Heart left ventricle (tissue), 16 donors: Measurements from ENCODE around the gene CKAP2. TPM values are rescaled to one million over a fixed set of nuclear protein-coding genes. Genes with fewer than 3 reads are reported as not detected.

Experiments used
- ATAC-seq, 4 donors: fragments of 200-7000 bp; cut with Tn5 transposase; one replicate each; pipeline ENCODE4 v1.9.1; 2020 to 2022; ENCODE audit warnings: moderate library complexity in 4 of 4, mild to moderate bottlenecking in 3 of 4, moderate number of reproducible peaks in 1 of 4
- DNase-seq, 5 donors: peaks; one replicate each; pipeline ENCODE4 v3.0.0-alpha.2; 2020
- H3K27ac ChIP-seq, 12 donors: fragments of 200-600 bp; sonication (generic) in 4 of 12; one replicate each; pipeline versions ENCODE4 v1.5.0 to v1.8.0; 2016 to 2022; ENCODE audit warnings: mild to moderate bottlenecking in 2 of 12
- H3K27me3 ChIP-seq, 9 donors: fragments of 200-600 bp; sonication (generic) in 2 of 9; one replicate each; pipeline versions ENCODE4 v1.5.1 to v1.8.0; 2016 to 2022; ENCODE audit warnings: mild to moderate bottlenecking in 3 of 9
- H3K36me3 ChIP-seq, 9 donors: fragments of 200-600 bp; sonication (generic) in 2 of 9; one replicate each; pipeline versions ENCODE4 v1.5.0 to v1.8.0; 2018 to 2022; ENCODE audit warnings: mild to moderate bottlenecking in 2 of 9
- H3K4me1 ChIP-seq, 12 donors: fragments of 200-600 bp; sonication (generic) in 4 of 12; one replicate each; pipeline versions ENCODE4 v1.5.0 to v1.8.0; 2016 to 2022; ENCODE audit warnings: mild to moderate bottlenecking in 3 of 12
- H3K4me3 ChIP-seq, 12 donors: fragments of 200-600 bp; sonication (generic) in 4 of 12; one replicate each; pipeline versions ENCODE4 v1.5.0 to v1.8.0; 2017 to 2022; ENCODE audit warnings: mild to moderate bottlenecking in 9 of 12, moderate library complexity in 4 of 12
- H3K9me3 ChIP-seq, 12 donors: fragments of 200-600 bp; sonication (generic) in 4 of 12; one replicate each; pipeline versions ENCODE4 v1.5.0 to v1.8.0; 2016 to 2022; ENCODE audit warnings: mild to moderate bottlenecking in 1 of 12
- POLR2A ChIP-seq, 2 donors: fragments of 450-650 bp; IDR thresholded peaks; one replicate each; pipeline ENCODE4 v1.6.1; 2017; ENCODE audit warnings: antibody characterized with exemption in 2 of 2, mild to moderate bottlenecking in 2 of 2, moderate library complexity in 2 of 2
- WGBS, 4 donors: extraction: QIAGEN DNeasy Blood & Tissue Kit in 2 of 4; methylation state at CpG; one replicate each; pipeline versions ENCODE4 v1.1.5 to v1.1.7; 2013 to 2018; 5-methylcytosine and 5-hydroxymethylcytosine counted together
- intact Hi-C, 10 donors: fragments of 100-400 bp; cut with DNase I; formaldehyde crosslinking; loops; one replicate each; pipeline versions ENCODE4 v1.11.1 to v1.14.2; 2022
- polyA plus RNA-seq, 2 donors: library from polyadenylated mRNA; stranded (reverse); fragments of 200-250 nt; gene quantifications; one replicate each; pipeline ENCODE4 v1.2.3, GENCODE V29; 2013
- total RNA-seq, 9 donors: library from RNA; depleted of rRNA in 2 of 9; stranded (reverse); fragments of >200 nt in 2 of 9; fragmentation: NEBNext Ultra II Directional in 3 of 9; extraction: Animal tissue kit (Norgen Biotek cat#: 25700) in 3 of 9; gene quantifications; one replicate each; pipeline versions ENCODE4 v1.1.0 to v1.2.4, GENCODE V29; 2016 to 2023
- TF ChIP-seq, protein P1 (sequence below), 12 donors: fragments of 200-600 bp; sonication (generic) in 4 of 12; IDR thresholded peaks; one replicate each; pipeline versions ENCODE4 v1.5.0 to v1.8.0; 2018 to 2022; ENCODE audit warnings: antibody characterized with exemption in 12 of 12, mild to moderate bottlenecking in 5 of 12
- donor health status: ischemic (EF 13 %, LVEDD 7.1; RV severe dilation, severe dysfunction).
- donor health status: healthy with polysubstance abuse.
- donor health status: DM: no; HTN: yes; CAD: no.
- donor health status: DM: no; HTN: no; CAD: no.
- donor health status: ischemic (EF 25% LVEDD 6.9; RV normal size, moderate dysfunction).
- donor health status: ischemic (EF 25% LVEDD 5.7; RV mildly dilated, moderate dysfunction).
- donor health status: healthy.
- donor health status: DM: yes; HTN: yes; CAD: no.
- donor health status: ischemic (EF 35%, LVEDD 5.7; RV mildly dilated, moderate dysfunction).
- donor health status: nonischemic (EF 11% LVEDD 7.7; RV severe dilation, severe dysfunction).
- donor health status: DM: yes; HTN: yes; CAD: no.
- donor health status: PGD.
- donor health status: ischemic (EF 29% LVEDD 5.4; RV normal size, mild dysfunction).
- donor health status: nonischemic (EF 23%, LVEDD 6.1; RV moderate dilation, normal function).

CKAP2 gene
- total and polyA plus RNA-seq, 11 donors = 1.4 to 16.1 (median 8.9) TPM

DNA sequence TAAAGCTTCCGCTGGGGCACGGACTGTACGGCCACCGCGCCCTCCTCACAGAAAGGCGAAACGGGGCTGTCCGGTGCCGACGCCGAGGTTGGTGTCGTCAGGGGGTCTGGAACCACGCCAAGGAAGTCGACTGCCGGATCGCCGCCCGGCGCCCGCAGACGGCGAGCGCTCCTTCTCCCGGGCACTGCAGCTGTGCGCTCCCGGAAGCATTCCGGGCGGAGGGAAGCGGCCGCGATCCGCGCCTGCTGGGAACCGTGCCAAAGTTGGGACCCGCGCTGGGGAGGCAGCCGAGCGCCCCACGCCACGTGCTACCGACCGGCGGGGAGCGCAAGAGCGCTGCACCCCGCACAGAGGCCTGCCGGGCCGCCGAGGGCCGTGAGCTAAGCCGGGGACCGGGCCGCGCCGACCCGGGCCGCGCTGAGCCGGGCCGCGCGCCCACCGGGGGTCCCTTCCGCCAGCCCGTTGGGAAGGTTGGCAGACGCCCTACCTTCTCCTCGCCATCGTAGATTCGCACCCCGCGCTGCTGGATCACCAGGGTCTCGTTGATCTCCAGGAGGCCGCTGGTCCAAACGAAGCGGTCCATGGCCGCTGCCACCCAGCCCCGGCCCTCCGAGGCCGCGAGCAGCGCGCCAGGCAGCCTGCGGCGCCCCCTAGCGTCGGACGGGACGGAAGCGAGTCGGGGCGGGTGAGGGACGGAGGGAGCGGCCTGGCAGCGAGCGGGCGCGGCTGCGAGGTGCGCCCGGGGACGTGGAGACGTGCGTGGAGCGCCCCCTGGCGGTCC lies 5.1 kb upstream of the CKAP2 start, which contains the start of gene VPS36:
TSS of gene VPS36 (minus strand) at position 623 of the 781 bp plus-strand sequence. CDS start at position 583, 40 bp downstream.
- DNase-seq (peak; percentile 95 to 98 (median 96)), ATAC-seq (peak; percentile 72 to 94 (median 88))
- intact Hi-C loops = loop anchor here (1.0 to 10.0 kb wide), 17 partner anchors 43 to 448 kb away; partner anchors contain the start of genes SUGT1 (in 4 of the 10), NEK3 (in 2 of the 10), THSD1 (in 2 of the 10) and ALG11 (in 1 of the 10)
- TF ChIP-seq, protein P1, sequence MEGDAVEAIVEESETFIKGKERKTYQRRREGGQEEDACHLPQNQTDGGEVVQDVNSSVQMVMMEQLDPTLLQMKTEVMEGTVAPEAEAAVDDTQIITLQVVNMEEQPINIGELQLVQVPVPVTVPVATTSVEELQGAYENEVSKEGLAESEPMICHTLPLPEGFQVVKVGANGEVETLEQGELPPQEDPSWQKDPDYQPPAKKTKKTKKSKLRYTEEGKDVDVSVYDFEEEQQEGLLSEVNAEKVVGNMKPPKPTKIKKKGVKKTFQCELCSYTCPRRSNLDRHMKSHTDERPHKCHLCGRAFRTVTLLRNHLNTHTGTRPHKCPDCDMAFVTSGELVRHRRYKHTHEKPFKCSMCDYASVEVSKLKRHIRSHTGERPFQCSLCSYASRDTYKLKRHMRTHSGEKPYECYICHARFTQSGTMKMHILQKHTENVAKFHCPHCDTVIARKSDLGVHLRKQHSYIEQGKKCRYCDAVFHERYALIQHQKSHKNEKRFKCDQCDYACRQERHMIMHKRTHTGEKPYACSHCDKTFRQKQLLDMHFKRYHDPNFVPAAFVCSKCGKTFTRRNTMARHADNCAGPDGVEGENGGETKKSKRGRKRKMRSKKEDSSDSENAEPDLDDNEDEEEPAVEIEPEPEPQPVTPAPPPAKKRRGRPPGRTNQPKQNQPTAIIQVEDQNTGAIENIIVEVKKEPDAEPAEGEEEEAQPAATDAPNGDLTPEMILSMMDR (IDR thresholded peaks at IDR 0.05) = peak; percentile 99 to 100 (median 100)
- peak in 1 of 2 donors; percentile 71 for TF ChIP-seq POLR2A (IDR thresholded peaks at IDR 0.05)
- Histone ChIP-seq H3K4me3 (peak within 1 kb of the TSS; percentile 69 to 92 (median 82)), H3K36me3 (peaks cover 0 to 12% (median 1%) of the 10 kb centered on the region in 9 donors), H3K27me3 (no peaks in the 10 kb centered on the region), H3K27ac (peak within 1 kb of the TSS; percentile 94 to 100 (median 98)), H3K9me3 (no peaks in the 10 kb centered on the region), H3K4me1 (peaks cover 0 to 41% (median 22%) of the 10 kb centered on the region in 12 donors)
- WGBS, 4 donors = 0% methylated on average over 71 to 105 of the region's 105 CpGs

DNA sequence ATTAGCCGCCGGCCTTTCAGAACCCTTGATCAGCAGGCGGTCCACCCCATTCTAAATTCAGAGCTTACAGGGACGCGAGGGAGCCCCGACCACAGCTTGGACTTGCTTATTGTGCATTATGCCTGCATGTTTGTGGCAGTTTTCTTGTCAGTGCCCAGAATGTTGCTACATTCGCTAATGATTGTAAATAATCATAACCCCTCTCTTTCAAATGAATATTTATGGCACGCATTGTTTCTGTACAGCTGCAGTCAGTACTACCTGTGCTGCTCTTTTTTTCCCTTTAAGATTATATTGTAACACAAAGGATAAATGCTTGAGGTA lies 4.5 kb upstream of the CKAP2 start:
- Histone ChIP-seq H3K4me3 (peak overlapping the region in 9 of 12 donors; percentile 69 to 92 (median 84)), H3K9me3 (no peaks in the 10 kb centered on the region), H3K36me3 (peaks cover 0 to 7% (median 0%) of the 10 kb centered on the region in 9 donors), H3K27me3 (no peaks in the 10 kb centered on the region), H3K4me1 (peaks cover 0 to 41% (median 22%) of the 10 kb centered on the region in 12 donors), H3K27ac (peak overlapping the region in 10 of 12 donors; percentile 94 to 100 (median 98))
- WGBS, 4 donors = 8 to 9% (median 9%) methylated on average over 8 of the region's 8 CpGs
- ATAC-seq = no peak
- TF ChIP-seq, protein P1 (IDR thresholded peaks at IDR 0.05) = peak in 4 of 12 donors; percentile 6 to 38 (median 26)
- no peak for TF ChIP-seq POLR2A (IDR thresholded peaks at IDR 0.05)
- DNase-seq = no peak
- intact Hi-C loops = loop anchor here (1.0 to 10.0 kb wide), 17 partner anchors 43 to 448 kb away; partner anchors contain the start of genes SUGT1 (in 4 of the 10), NEK3 (in 2 of the 10), THSD1 (in 2 of the 10) and ALG11 (in 1 of the 10)

DNA sequence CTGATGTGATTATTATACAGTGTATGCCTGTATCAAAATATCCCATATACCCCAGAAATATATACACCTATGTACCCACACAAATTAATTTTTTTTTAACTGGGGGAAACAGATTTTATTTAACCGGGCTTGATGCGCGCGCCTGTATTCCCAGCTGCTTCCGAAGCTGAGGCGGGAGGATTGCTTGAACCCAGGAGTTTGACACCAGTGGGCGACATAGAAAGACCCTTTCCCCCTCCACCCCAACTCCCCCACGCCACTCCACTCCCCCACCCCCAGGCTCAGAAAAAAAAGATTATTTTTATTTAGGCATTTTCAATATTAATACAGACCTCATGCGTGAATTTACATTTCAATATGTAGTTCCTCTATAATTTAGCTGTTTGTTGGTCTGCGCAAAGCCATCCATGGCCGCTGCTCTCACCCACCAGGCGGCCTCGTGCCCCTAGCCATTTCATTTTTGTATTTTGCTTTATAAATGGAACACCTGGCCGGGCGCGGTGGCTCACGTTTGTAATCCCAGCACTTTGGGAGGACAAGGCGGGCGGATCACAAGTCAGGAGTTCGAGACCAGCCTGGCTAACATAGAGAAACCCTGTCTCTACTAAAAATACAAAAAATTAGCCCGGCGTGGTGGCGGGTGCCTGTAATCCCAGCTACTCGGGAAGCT lies 4.0 kb upstream of the CKAP2 start:
- H3K9me3 ChIP-seq = no peaks in the 10 kb centered on the region
- ATAC-seq (no peak), DNase-seq (no peak)
- TF ChIP-seq, protein P1 (IDR thresholded peaks at IDR 0.05) = no peak
- no peak for TF ChIP-seq POLR2A (IDR thresholded peaks at IDR 0.05)
- peaks cover 0 to 2% (median 0%) of the 10 kb centered on the region in 9 donors for H3K36me3 ChIP-seq
- no peak overlapping the region for H3K4me3 ChIP-seq
- no peaks in the 10 kb centered on the region for H3K27me3 ChIP-seq
- peak overlapping the region in 5 of 12 donors; percentile 94 to 100 (median 98) for H3K27ac ChIP-seq
- WGBS, 4 donors = 87 to 91% (median 90%) methylated on average over 24 of the region's 24 CpGs
- intact Hi-C loops = loop anchor here (2.0 to 10.0 kb wide), 15 partner anchors 44 to 449 kb away; partner anchors contain the start of genes SUGT1 (in 4 of the 10), NEK3 (in 2 of the 10), ALG11 (in 1 of the 10) and ATP7B (in 1 of the 10)
- peaks cover 0 to 45% (median 24%) of the 10 kb centered on the region in 12 donors for H3K4me1 ChIP-seq
